Activated gamma-delta T cell treated with anti-CD3 and anti-CD28 coated beads, Interleukin-2, amount 50 U/mL, for 16 hours (primary cell): Measurements from ENCODE around the gene NTN3.
"Not testable (repeated sequence)": the region's sequence is repeated elsewhere in the genome, so short reads cannot be mapped to it uniquely, and the experiment has no call there.

Experiments
- DNase-seq: peaks from one replicate; pipeline ENCODE4 v3.0.0-alpha.2; 2020; ENCODE audit warnings: low read depth

NTN3 gene

GRCh38 chr16:2441143-2441804, 29.8 kb upstream of the NTN3 start:
- DNase-seq: not testable (repeated sequence)

GRCh38 chr16:2443555-2443954, 27.5 kb upstream of the NTN3 start:
- DNase-seq: no peak

- DNase-seq: no peak
These were observed 23.0 kb upstream of the NTN3 start for GRCh38 chr16:2447920-2448583.

- no peak for DNase-seq
These were observed 22.0 kb upstream of the NTN3 start for GRCh38 chr16:2449118-2449517.

- no peak for DNase-seq
These were observed 20.6 kb upstream of the NTN3 start for GRCh38 chr16:2450535-2450934.

- no peak for DNase-seq
These were observed 20.1 kb upstream of the NTN3 start for GRCh38 chr16:2450975-2451381.

GRCh38 chr16:2451851-2452320, 19.2 kb upstream of the NTN3 start:
- no peak for DNase-seq

- no peak for DNase-seq
These were observed 18.4 kb upstream of the NTN3 start for GRCh38 chr16:2452650-2453049.

GRCh38 chr16:2455081-2455845, 15.8 kb upstream of the NTN3 start:
- DNase-seq: no peak

- DNase-seq: no peak
These were observed 14.4 kb upstream of the NTN3 start for GRCh38 chr16:2456551-2457153.

- DNase-seq: no peak
These were observed 13.8 kb upstream of the NTN3 start for GRCh38 chr16:2457267-2457666.

- no peak for DNase-seq
These were observed 13.2 kb upstream of the NTN3 start for GRCh38 chr16:2457946-2458345.

GRCh38 chr16:2458887-2459646, 12.0 kb upstream of the NTN3 start:
- DNase-seq: no peak

GRCh38 chr16:2459647-2460390, 11.3 kb upstream of the NTN3 start, which contains the start of gene TEDC2:
TSS of gene TEDC2 (plus strand) at chr16:2460109. CDS start at chr16:2460145, 36 bp downstream.
- peak; percentile 94 for DNase-seq

GRCh38 chr16:2460391-2460713, 10.7 kb upstream of the NTN3 start:
- DNase-seq: no peak

GRCh38 chr16:2460916-2461315, 10.2 kb upstream of the NTN3 start:
- no peak for DNase-seq

GRCh38 chr16:2462031-2462866, 8.8 kb upstream of the NTN3 start:
- DNase-seq: no peak

GRCh38 chr16:2464333-2464732, 6.8 kb upstream of the NTN3 start:
- no peak for DNase-seq

GRCh38 chr16:2465653-2466415, 5.3 kb upstream of the NTN3 start:
- DNase-seq: no peak
